HEK293 (cell line): ENCODE results near the gene SCFD1.

Experiments used
- CTCF ChIA-PET: fragments of 350-600 bp; formaldehyde crosslinking; extraction: SDS; loops from one replicate; lab custom pipeline; 2021; ENCODE audit warnings: antibody characterized with exemption; lab: Yijun Ruan, JAX
- POLR2A ChIA-PET: fragments of 300-600 bp; formaldehyde crosslinking; extraction: SDS; loops from one replicate; lab custom pipeline; 2020; ENCODE audit warnings: antibody characterized with exemption, inconsistent platforms; lab: Yijun Ruan, JAX
- H3K27ac ChIP-seq: fragments of 200-500 bp; sonication (Bioruptor generic); 2 replicates; pipeline ENCODE4 v1.5.1; 2014; ENCODE audit warnings: low read depth, low read length, control low read depth, inconsistent platforms; ENCODE audit errors: extremely low read depth
- H3K36me3 ChIP-seq, 2 experiments: fragments of 200-500 bp in 1 of 2; sonication (Bioruptor generic) in 1 of 2; 1 replicate in 1 of 2; 2 replicates in 1 of 2; pipeline ENCODE4 v1.5.1; 2014 to 2017; ENCODE audit warnings: inconsistent platforms in 2 of 2, low read length in 2 of 2; ENCODE audit not compliant: control insufficient read depth in 2 of 2, insufficient read depth in 1 of 2
- H3K4me1 ChIP-seq: fragments of 200-500 bp; sonication (Bioruptor generic); 2 replicates; pipeline ENCODE4 v1.5.1; 2014; ENCODE audit warnings: mild to moderate bottlenecking, low read length, inconsistent platforms; ENCODE audit not compliant: control insufficient read depth, insufficient read depth
- H3K4me3 ChIP-seq: 2 replicates; pipeline ENCODE4 v1.5.1; 2011; ENCODE audit warnings: low read depth, mild to moderate bottlenecking, control low read depth, low read length, moderate library complexity
- H3K9me3 ChIP-seq: fragments of 200-500 bp; sonication (Bioruptor generic); 2 replicates; pipeline ENCODE4 v1.5.1; 2014; ENCODE audit warnings: low read depth, low read length, inconsistent platforms; ENCODE audit not compliant: control insufficient read depth, insufficient read depth
- EGR2 ChIP-seq: fragments of 450-650 bp; formaldehyde crosslinking; IDR thresholded peaks from 2 replicates; pipeline ENCODE4 v1.5.1; 2016; ENCODE audit warnings: low read depth, missing biosample characterization, missing genetic modification characterization
- SP2 ChIP-seq: fragments of 450-650 bp; formaldehyde crosslinking; IDR thresholded peaks from 2 replicates; pipeline ENCODE4 v1.5.1; 2016; ENCODE audit warnings: missing biosample characterization, missing genetic modification characterization
- SP3 ChIP-seq: fragments of 450-650 bp; formaldehyde crosslinking; IDR thresholded peaks from 2 replicates; pipeline ENCODE4 v1.5.1; 2016; ENCODE audit warnings: missing biosample characterization, missing genetic modification characterization
- ZBTB10 ChIP-seq: fragments of 450-650 bp; formaldehyde crosslinking; IDR thresholded peaks from 2 replicates; pipeline ENCODE4 v1.5.1; 2016; ENCODE audit warnings: missing biosample characterization, missing genetic modification characterization
- ZBTB17 ChIP-seq: fragments of 450-650 bp; formaldehyde crosslinking; IDR thresholded peaks from 2 replicates; pipeline ENCODE4 v1.5.1; 2016; ENCODE audit warnings: missing biosample characterization, missing genetic modification characterization
- ZBTB26 ChIP-seq: fragments of 450-650 bp; formaldehyde crosslinking; optimal IDR thresholded peaks from 2 replicates; pipeline ENCODE3; 2016; ENCODE audit warnings: missing biosample characterization, mild to moderate bottlenecking, missing genetic modification characterization
- ZBTB48 ChIP-seq: fragments of 450-650 bp; formaldehyde crosslinking; IDR thresholded peaks from 2 replicates; pipeline ENCODE4 v1.5.1; 2016; ENCODE audit warnings: missing biosample characterization, missing genetic modification characterization
- ZEB2 ChIP-seq: fragments of 450-650 bp; formaldehyde crosslinking; IDR thresholded peaks from 2 replicates; pipeline ENCODE4 v1.5.1; 2016; ENCODE audit warnings: missing biosample characterization, missing genetic modification characterization
- ZFHX2 ChIP-seq: fragments of 450-650 bp; formaldehyde crosslinking; conservative IDR thresholded peaks from 2 replicates; pipeline ENCODE4 v1.5.1; 2016; ENCODE audit warnings: missing biosample characterization, missing genetic modification characterization
- ZNF16 ChIP-seq: fragments of 450-650 bp; formaldehyde crosslinking; IDR thresholded peaks from 2 replicates; pipeline ENCODE4 v1.5.1; 2016; ENCODE audit warnings: low read depth, missing biosample characterization, missing genetic modification characterization
- ZNF248 ChIP-seq: fragments of 450-650 bp; formaldehyde crosslinking; IDR thresholded peaks from 2 replicates; pipeline ENCODE4 v1.5.1; 2017; ENCODE audit warnings: missing biosample characterization, missing genetic modification characterization
- ZNF366 ChIP-seq: fragments of 450-650 bp; formaldehyde crosslinking; conservative IDR thresholded peaks from 2 replicates; pipeline ENCODE4 v1.5.1; 2016; ENCODE audit warnings: missing biosample characterization, missing genetic modification characterization
- ZNF394 ChIP-seq: fragments of 450-650 bp; formaldehyde crosslinking; IDR thresholded peaks from 2 replicates; pipeline ENCODE4 v1.5.1; 2016; ENCODE audit warnings: missing biosample characterization, missing genetic modification characterization, mild to moderate bottlenecking, moderate library complexity, borderline replicate concordance
- ZNF514 ChIP-seq: fragments of 450-650 bp; formaldehyde crosslinking; IDR thresholded peaks from 2 replicates; pipeline ENCODE4 v1.5.1; 2016; ENCODE audit warnings: missing biosample characterization, missing genetic modification characterization
- ZNF561 ChIP-seq: fragments of 450-650 bp; IDR thresholded peaks from 2 replicates; pipeline ENCODE4 v1.5.1; 2018; ENCODE audit warnings: missing biosample characterization, missing genetic modification characterization, borderline replicate concordance
- ZNF629 ChIP-seq: fragments of 450-650 bp; formaldehyde crosslinking; IDR thresholded peaks from 2 replicates; pipeline ENCODE4 v1.5.1; 2017; ENCODE audit warnings: missing biosample characterization, missing genetic modification characterization
- ZNF664 ChIP-seq: fragments of 450-650 bp; formaldehyde crosslinking; IDR thresholded peaks from 2 replicates; pipeline ENCODE4 v1.5.1; 2016; ENCODE audit warnings: missing biosample characterization, missing genetic modification characterization
- ZNF785 ChIP-seq: fragments of 450-650 bp; formaldehyde crosslinking; IDR thresholded peaks from 2 replicates; pipeline ENCODE4 v1.5.1; 2016; ENCODE audit warnings: missing biosample characterization, missing genetic modification characterization
- ZNF792 ChIP-seq: fragments of 450-650 bp; formaldehyde crosslinking; IDR thresholded peaks from 2 replicates; pipeline ENCODE4 v1.5.1; 2016; ENCODE audit warnings: missing biosample characterization, missing genetic modification characterization
- ZSCAN5A ChIP-seq: fragments of 450-650 bp; formaldehyde crosslinking; IDR thresholded peaks from 2 replicates; pipeline ENCODE4 v1.5.1; 2016; ENCODE audit warnings: missing biosample characterization, missing genetic modification characterization
- ZXDB ChIP-seq: fragments of 450-650 bp; formaldehyde crosslinking; IDR thresholded peaks from 2 replicates; pipeline ENCODE4 v1.5.1; 2016; ENCODE audit warnings: missing biosample characterization, missing genetic modification characterization
- TF ChIP-seq, protein P1 (sequence below): fragments of 450-650 bp; formaldehyde crosslinking; IDR thresholded peaks from 2 replicates; pipeline ENCODE4 v1.5.1; 2016; ENCODE audit warnings: missing biosample characterization, missing genetic modification characterization
- TF ChIP-seq, protein P2 (sequence below): fragments of 450-650 bp; formaldehyde crosslinking; IDR thresholded peaks from 2 replicates; pipeline ENCODE4 v1.5.1; 2016; ENCODE audit warnings: missing biosample characterization, missing genetic modification characterization

SCFD1 gene

GRCh38 chr14:30690487-30691355 lies 68.6 kb downstream of the SCFD1 start (continued):
- peak; percentile 62; the same call in 1 of the 2 replicates for TF ChIP-seq ZNF561 (tag by site-specific recombination)
- peak; percentile 54; the same call in 1 of the 2 replicates for TF ChIP-seq ZXDB (tag by site-specific recombination)
- TF ChIP-seq ZEB2 (tag by site-specific recombination): peak; percentile 80
- 0 out of 2 replicates have a peak, but pooled peaks have one; percentile 18 for TF ChIP-seq ZNF366 (tag by site-specific recombination)
- peak; percentile 55; the same call in 1 of the 2 replicates for TF ChIP-seq ZBTB10
- TF ChIP-seq, protein P1, sequence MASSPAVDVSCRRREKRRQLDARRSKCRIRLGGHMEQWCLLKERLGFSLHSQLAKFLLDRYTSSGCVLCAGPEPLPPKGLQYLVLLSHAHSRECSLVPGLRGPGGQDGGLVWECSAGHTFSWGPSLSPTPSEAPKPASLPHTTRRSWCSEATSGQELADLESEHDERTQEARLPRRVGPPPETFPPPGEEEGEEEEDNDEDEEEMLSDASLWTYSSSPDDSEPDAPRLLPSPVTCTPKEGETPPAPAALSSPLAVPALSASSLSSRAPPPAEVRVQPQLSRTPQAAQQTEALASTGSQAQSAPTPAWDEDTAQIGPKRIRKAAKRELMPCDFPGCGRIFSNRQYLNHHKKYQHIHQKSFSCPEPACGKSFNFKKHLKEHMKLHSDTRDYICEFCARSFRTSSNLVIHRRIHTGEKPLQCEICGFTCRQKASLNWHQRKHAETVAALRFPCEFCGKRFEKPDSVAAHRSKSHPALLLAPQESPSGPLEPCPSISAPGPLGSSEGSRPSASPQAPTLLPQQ (tag by site-specific recombination): 0 out of 2 replicates have a peak, but pooled peaks have one; percentile 46
- TF ChIP-seq ZNF629 (tag by site-specific recombination): peak; percentile 34; the same call in 1 of the 2 replicates
- TF ChIP-seq ZNF394 (tag by site-specific recombination): 0 out of 2 replicates have a peak, but pooled peaks have one; percentile 27
- TF ChIP-seq ZFHX2 (tag by site-specific recombination): peak; percentile 43; the same call in 1 of the 2 replicates
- peak; percentile 43; the same call in 1 of the 2 replicates for TF ChIP-seq SP3
- TF ChIP-seq ZBTB26 (tag by site-specific recombination): peak; percentile 61
- peak; percentile 85 for TF ChIP-seq ZBTB48 (tag by site-specific recombination)

- Histone ChIP-seq H3K4me1 (peaks cover 6% of the 10 kb centered on the region; the same call in 1 of the 2 replicates), H3K4me3 (no peak overlapping the region), H3K9me3 (no peaks in the 10 kb centered on the region), H3K27ac (no peak overlapping the region), H3K36me3 (peaks cover 0 to 15% of the 10 kb centered on the region in 2 experiments)
- ChIA-PET POLR2A (no interaction called here), CTCF (interaction anchor here (0.6 to 1.0 kb wide), 3 partner anchors 37 to 162 kb away, joined by 3 read pairs; no protein-coding TSS in a partner anchor)
- TF ChIP-seq ZNF514 (tag by site-specific recombination): no peak
- no peak for TF ChIP-seq ZNF792 (tag by site-specific recombination)
- TF ChIP-seq SP2 (tag by site-specific recombination): no peak
- no peak for TF ChIP-seq ZNF785 (tag by site-specific recombination)
- TF ChIP-seq, protein P2, sequence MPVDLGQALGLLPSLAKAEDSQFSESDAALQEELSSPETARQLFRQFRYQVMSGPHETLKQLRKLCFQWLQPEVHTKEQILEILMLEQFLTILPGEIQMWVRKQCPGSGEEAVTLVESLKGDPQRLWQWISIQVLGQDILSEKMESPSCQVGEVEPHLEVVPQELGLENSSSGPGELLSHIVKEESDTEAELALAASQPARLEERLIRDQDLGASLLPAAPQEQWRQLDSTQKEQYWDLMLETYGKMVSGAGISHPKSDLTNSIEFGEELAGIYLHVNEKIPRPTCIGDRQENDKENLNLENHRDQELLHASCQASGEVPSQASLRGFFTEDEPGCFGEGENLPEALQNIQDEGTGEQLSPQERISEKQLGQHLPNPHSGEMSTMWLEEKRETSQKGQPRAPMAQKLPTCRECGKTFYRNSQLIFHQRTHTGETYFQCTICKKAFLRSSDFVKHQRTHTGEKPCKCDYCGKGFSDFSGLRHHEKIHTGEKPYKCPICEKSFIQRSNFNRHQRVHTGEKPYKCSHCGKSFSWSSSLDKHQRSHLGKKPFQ: no peak
- no peak for TF ChIP-seq ZBTB17 (tag by site-specific recombination)
- TF ChIP-seq ZNF664 (tag by site-specific recombination): 0 out of 2 replicates have a peak, but pooled peaks have one; percentile 22
- TF ChIP-seq ZSCAN5A: no peak
- TF ChIP-seq ZBTB10: no peak
- no peak for TF ChIP-seq ZNF248 (tag by site-specific recombination)
- TF ChIP-seq ZNF16 (tag by site-specific recombination): no peak
- TF ChIP-seq EGR2 (tag by site-specific recombination): no peak
Measured at GRCh38 chr14:30691751-30692398, 69.8 kb downstream of the SCFD1 start.
